NCI-H345 (cell line): ENCODE data around the gene CCNY.
A peak's percentile ranks its signal among the peaks of the same experiment; 100 is the strongest.

Source experiments
- DNase-seq: peaks from one replicate; lab custom pipeline; 2025; lab: John Stamatoyannopoulos, UW

The CCNY gene

DNA sequence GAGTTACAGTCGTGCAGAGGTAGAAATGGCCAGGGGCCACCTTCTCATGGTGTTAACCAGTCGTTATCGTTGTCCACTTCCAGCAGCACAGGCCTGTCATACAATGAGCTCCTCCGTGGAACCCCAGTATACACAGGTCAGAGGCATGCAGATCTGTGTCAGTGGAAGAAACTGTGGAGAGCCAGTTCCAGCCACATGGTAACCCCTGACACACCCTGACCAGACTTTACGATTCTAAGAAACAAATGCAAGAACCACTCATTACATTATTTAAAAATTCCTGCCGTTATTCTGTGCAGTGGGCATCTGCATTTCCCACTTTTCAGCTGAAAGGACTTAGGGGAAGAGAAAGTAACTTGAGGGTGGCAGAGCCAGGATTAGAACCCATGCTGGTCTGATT, 245.3 kb downstream of the CCNY start:
- no peak for DNase-seq

- no peak for DNase-seq
Measured at GRCh38 chr10:35584946-35585345, 248.6 kb downstream of the CCNY start.

DNA sequence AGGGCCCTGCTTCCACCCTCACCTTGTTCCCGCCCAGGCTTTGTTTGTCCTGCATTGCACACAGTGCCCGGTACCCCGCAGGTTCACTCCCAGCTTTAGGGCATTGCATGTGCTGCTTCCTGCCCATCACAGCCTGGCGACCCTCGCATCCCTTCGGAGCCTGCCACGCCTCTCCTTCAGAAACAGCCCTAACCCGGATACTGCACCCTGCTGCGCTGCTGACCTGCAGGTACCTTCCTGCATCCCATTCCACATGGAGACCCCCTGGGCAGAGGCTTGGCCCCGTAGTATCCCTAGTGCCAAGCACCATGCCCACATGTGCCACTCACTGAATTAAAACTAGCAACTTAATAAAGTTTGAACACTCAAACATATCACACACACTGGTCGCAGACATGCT, 249.0 kb downstream of the CCNY start:
- DNase-seq: no peak

DNA sequence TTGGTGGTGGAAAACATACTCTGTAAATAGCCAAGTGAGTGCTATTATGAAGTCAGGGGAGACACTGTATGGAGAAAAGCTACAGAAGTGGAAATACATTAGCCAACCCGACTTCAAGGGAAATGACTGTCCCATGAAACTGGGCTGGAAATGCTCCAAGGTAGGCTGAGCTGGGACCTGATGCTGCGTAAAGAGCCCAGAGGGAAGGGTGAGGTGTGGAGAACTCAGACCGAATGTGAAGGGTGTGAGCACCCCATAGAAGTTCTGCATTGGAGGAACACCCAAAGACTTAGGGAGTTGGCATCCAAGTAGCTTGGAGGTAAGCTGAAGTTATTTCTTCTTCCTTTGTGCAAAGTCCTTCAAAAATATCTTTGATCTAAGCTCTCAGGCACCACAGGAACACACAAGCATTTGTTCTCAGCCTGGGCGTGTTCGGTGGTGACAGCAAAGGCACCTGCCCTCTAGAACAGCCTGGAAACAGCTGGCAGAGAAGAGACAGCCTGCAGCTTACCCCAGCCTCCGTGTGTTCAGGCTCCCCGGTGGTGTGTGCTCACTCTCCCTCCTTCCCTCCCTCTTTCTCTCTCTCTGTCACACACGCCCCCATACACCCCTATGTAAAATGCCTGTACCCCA, 249.7 kb downstream of the CCNY start:
- no peak for DNase-seq

- DNase-seq: no peak
Measured at GRCh38 chr10:35588836-35589235, 252.5 kb downstream of the CCNY start.

GRCh38 chr10:35592441-35592840, 256.1 kb downstream of the CCNY start:
- DNase-seq: no peak

DNA sequence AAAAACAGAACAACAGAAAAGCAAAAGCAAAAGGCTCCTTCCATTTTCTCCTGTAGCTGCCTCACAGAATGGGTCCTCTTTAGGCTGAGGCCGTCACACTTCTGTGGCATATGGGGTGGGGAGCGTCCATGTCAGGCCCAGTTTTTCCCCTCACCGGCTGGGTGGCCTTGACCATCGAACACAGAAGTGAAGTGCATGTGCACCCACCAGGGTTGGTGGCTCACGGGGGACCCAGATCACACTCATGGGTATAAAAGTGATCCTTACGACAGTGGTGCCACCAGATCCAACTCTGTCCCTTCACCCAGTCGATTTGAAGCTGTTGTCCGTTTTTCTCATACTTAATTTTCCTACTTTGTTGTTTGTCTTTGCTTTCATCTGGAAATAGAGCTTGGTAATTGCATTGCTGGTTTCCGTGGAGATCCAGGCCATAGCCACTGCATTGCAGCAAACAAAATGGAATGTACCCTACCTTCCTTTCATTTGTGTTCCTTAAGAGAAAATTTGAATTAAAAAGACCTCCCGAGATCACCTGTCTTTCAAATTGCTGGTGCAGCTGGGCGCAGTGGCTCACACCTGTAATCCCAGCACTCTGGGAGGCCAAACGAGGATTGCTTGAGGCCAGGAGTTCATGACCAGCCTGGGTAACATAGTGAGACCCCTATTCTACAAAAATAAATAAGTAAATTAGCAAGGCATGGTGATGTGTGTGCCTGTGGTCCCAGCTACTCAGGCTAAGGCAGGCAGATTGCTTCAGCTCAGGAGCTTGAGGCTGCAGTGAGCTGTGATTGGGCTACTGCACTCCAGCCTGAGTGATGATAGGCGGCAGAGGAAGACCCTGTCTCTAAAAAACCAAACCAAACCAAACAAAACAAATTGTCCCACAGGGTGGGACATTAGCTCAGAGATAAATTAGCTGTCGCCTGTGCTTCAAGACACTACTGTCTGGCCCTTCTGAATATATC, 258.1 kb downstream of the CCNY start:
- no peak for DNase-seq

DNA sequence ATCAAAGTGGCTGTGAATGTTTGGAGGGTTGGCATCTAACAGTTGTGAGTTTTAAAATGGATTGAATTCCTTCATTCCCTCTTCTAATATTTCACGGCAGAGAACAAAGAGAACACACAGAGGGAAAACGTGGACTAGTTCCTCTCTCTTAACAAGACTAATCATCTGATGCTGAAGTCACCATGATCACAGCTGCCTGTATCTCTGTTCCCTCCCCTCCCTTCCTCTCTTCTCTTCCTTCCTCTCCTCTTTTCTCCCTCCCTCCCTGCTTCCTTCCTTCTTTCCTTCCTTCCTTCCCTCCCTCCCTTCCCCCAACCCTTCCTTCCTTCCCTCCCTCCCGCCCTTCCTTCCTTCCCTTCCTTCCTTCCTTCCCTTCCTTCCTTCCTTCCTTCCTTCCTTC, 258.8 kb downstream of the CCNY start:
- DNase-seq: no peak

DNA sequence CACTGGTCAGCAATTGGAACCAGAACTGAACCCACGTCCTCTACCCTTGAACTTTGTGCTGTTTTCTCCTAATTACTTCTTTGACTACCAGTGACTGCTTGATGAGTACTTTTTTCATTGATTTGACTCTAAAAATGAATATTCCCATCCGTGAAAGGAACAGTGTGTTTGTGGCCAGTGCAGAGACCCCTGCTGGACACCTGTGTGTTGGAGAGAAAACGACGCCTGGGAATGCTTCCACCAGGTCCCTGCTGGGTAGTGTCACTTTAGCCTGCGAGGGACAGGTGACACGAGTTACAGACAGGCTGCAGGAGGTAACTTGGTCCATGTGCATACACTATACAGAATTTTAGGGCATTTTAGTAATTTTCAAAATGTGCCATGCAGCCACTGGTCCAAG, 262.1 kb downstream of the CCNY start:
- no peak for DNase-seq

- no peak for DNase-seq
Measured at GRCh38 chr10:35600193-35600592, 263.9 kb downstream of the CCNY start.

- no peak for DNase-seq
Measured at GRCh38 chr10:35605191-35605590, 268.9 kb downstream of the CCNY start, which contains the start of gene GJD4. Gene GJD4 (plus strand): TSS chr10:35605341. CDS start chr10:35605568, 227 bp downstream.

DNA sequence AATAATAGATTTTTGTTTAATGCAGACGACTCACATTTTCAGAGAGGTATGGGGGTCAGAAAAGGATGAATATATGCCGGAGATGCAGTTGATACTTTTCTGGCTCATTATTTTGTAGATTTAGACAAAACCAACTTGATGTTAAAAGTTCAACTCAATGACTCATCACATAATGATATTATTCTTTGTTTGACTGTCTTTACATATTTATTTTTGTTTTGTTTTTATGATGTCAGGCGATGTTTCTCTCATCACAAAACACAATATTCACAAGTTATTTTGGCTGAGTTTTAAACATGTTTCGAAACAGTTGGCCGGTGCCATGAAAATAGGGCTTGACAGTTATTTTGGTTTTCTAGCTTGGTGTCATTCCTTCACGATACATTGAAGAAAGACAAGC, 270.1 kb downstream of the CCNY start:
- no peak for DNase-seq

DNA sequence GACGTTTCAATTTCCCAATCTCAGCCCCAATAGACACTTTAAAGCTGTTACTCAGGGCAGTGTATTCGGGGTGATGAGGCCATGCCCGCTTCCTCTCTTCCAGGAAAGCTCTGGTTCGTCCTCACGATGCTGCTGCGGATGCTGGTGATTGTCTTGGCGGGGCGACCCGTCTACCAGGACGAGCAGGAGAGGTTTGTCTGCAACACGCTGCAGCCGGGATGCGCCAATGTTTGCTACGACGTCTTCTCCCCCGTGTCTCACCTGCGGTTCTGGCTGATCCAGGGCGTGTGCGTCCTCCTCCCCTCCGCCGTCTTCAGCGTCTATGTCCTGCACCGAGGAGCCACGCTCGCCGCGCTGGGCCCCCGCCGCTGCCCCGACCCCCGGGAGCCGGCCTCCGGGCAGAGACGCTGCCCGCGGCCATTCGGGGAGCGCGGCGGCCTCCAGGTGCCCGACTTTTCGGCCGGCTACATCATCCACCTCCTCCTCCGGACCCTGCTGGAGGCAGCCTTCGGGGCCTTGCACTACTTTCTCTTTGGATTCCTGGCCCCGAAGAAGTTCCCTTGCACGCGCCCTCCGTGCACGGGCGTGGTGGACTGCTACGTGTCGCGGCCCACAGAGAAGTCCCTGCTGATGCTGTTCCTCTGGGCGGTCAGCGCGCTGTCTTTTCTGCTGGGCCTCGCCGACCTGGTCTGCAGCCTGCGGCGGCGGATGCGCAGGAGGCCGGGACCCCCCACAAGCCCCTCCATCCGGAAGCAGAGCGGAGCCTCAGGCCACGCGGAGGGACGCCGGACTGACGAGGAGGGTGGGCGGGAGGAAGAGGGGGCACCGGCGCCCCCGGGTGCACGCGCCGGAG, 271.4 kb downstream of the CCNY start:
- DNase-seq: peak; percentile 5

- no peak for DNase-seq
Measured at GRCh38 chr10:35608328-35608672, 272.0 kb downstream of the CCNY start.

- DNase-seq: no peak
Measured at GRCh38 chr10:35611750-35612149, 275.4 kb downstream of the CCNY start.

DNA sequence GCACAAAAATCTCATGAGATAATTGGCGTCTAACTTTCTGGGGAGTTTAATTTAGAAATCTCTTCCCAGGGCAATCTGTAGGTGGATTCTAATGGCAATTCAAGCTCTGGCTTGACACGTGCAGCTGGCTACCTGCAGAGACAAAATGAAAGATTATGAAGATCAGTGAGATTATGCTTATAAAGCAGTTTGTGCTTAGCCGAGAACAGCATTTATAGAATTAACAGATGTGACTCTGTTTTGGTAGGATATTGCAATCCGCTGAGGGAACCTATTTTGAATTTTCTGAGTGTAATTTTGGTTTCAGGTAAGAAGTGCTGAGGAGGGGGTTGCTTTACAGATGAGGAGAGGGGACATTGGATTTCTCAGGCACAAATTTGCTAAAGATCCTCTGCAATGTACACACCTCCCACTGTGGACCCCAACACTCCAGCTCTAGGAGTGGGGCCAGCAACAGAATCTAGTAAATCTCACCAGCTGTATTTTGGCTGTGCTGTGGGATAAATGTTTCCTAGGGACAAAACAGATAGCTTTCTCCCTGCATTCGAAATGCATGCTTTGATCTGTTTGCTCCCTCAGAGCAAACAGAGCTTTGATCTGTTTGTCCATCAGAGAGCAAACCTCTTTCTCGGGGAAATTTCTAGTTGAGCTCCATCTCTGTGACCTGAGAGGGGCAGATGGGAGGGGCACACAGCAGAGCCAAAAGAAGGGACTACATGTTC, 276.2 kb downstream of the CCNY start:
- DNase-seq: no peak

DNA sequence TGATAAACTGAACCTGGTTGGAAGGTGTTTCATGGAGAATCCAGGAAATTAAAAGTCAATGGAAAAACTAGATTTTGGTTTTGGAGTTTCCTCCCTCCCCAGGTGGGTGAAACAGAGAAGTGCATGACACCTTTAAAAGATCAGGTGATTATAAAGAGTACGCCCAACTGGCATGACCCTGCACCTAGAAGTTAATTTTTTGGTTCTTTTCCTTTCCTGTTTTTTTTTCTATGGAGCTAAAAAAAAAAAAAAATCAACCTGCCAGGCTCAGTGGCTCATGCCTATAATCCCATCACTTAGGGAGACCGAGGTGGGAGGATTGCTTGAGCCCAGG, 276.8 kb downstream of the CCNY start:
- DNase-seq: no peak

GRCh38 chr10:35613597-35614226, 277.4 kb downstream of the CCNY start:
- DNase-seq: no peak

DNA sequence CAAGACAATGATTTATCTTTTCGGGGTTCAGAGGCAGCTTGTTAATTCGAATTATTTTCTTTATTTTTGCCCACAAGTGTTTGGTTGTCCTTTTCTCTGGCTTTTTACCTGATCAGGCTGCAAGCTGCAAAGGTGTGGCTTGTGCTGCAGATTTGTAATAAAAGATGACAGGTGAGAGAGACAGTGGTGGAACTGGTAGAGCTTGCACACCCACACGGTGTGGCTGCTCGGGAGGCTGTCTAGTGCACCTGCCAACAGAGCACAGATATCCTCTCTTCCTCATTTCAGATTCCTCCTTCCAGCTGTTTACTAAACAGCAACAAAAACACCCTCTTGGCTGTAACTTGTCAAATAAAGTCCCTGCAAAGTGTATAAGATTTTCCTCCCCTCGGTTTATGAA, 278.0 kb downstream of the CCNY start:
- DNase-seq: no peak
